H1 (cell line): ENCODE data around the gene HSDL2. TPM values are rescaled to one million over a fixed set of nuclear protein-coding genes. Genes with fewer than 3 reads are reported as not detected.

ENCODE experiments used
- CTCF ChIA-PET: fragments of 300-600 bp; sonication (Branson Sonifier 250); formaldehyde crosslinking; loops from one replicate; lab custom pipeline; 2021; ENCODE audit not compliant: partially characterized antibody; lab: Charles Lee
- POLR2A ChIA-PET: fragments of 300-600 bp; sonication (Branson Sonifier 250); formaldehyde crosslinking; loops from one replicate; lab custom pipeline; 2021; ENCODE audit warnings: inconsistent platforms; ENCODE audit not compliant: partially characterized antibody; lab: Charles Lee
- DNase-seq, 2 experiments: peaks; one replicate each; pipeline versions ENCODE4 v3.0.0 to v3.0.0-alpha.2; 2010 to 2022; ENCODE audit warnings: low spot score in 2 of 2, low read depth in 1 of 2, mixed read lengths in 1 of 2
- FAIRE-seq: peaks from 2 replicates; lab custom pipeline; 2011; peaks lifted over from hg19 to GRCh38; lab: Jason Lieb, UNC
- H2AFZ ChIP-seq: 2 replicates; pipeline ENCODE4 v1.8.1; 2012; ENCODE audit warnings: low read length, inconsistent platforms
- H2AK5ac ChIP-seq: 2 replicates; pipeline ENCODE4 v1.6.1; 2013; ENCODE audit warnings: low read depth, low read length
- H2BK120ac ChIP-seq: replicated peaks from 2 replicates; pipeline ENCODE3; 2013; ENCODE audit warnings: low read depth, low read length, inconsistent platforms
- H2BK12ac ChIP-seq: 2 replicates; pipeline ENCODE4 v1.6.1; 2013; ENCODE audit warnings: low read depth, low read length
- H2BK15ac ChIP-seq: 2 replicates; pipeline ENCODE4 v1.6.1; 2013; ENCODE audit warnings: low read length
- H2BK20ac ChIP-seq: 2 replicates; pipeline ENCODE4 v1.6.1; 2013; ENCODE audit warnings: low read length
- H2BK5ac ChIP-seq: 2 replicates; pipeline ENCODE4 v1.6.1; 2013; ENCODE audit warnings: low read depth, low read length
- H3K14ac ChIP-seq: 2 replicates; pipeline ENCODE4 v1.6.1; 2013; ENCODE audit warnings: inconsistent platforms; ENCODE audit not compliant: insufficient read length
- H3K18ac ChIP-seq: 2 replicates; pipeline ENCODE4 v1.6.1; 2013; ENCODE audit warnings: low read length; ENCODE audit errors: extremely low read depth
- H3K23ac ChIP-seq: 2 replicates; pipeline ENCODE4 v1.6.1; 2013; ENCODE audit warnings: inconsistent platforms; ENCODE audit not compliant: insufficient read length
- H3K23me2 ChIP-seq: 2 replicates; pipeline ENCODE4 v1.6.1; 2013; ENCODE audit warnings: low read depth, low read length
- H3K27ac ChIP-seq: 2 replicates; pipeline ENCODE4 v1.6.1; 2011; ENCODE audit warnings: low read depth, low read length, inconsistent platforms
- H3K27me3 ChIP-seq, 4 experiments: replicated peaks in 1 of 4; 1 replicate in 1 of 4; 2 replicates in 3 of 4; pipeline versions ENCODE4 v1.6.1 to v1.8.1; 2011 to 2013; ENCODE audit warnings: low read length in 3 of 4, mild to moderate bottlenecking in 3 of 4, inconsistent platforms in 2 of 4, mixed read lengths in 2 of 4, moderate library complexity in 1 of 4; ENCODE audit not compliant: control insufficient read depth in 3 of 4, insufficient read depth in 3 of 4; ENCODE audit errors: extremely low read depth in 1 of 4
- H3K36me3 ChIP-seq, 4 experiments: 2 replicates each; pipeline versions ENCODE4 v1.6.1 to v1.8.1; 2011 to 2013; ENCODE audit warnings: mild to moderate bottlenecking in 4 of 4, low read length in 3 of 4, moderate library complexity in 2 of 4, control low read depth in 1 of 4, inconsistent platforms in 1 of 4; ENCODE audit not compliant: insufficient read depth in 4 of 4, control insufficient read depth in 2 of 4
- H3K4ac ChIP-seq: replicated peaks from 2 replicates; pipeline ENCODE3; 2013; ENCODE audit warnings: low read length, low read depth, mixed read lengths, inconsistent platforms; ENCODE audit not compliant: insufficient read length
- H3K4me1 ChIP-seq, 4 experiments: replicated peaks in 1 of 4; 1 replicate in 1 of 4; 2 replicates in 3 of 4; pipeline versions ENCODE4 v1.6.1 to v1.8.1; 2011 to 2013; ENCODE audit warnings: low read length in 3 of 4, inconsistent platforms in 2 of 4, mixed read lengths in 1 of 4; ENCODE audit not compliant: insufficient read depth in 4 of 4, control insufficient read depth in 3 of 4
- H3K4me2 ChIP-seq, 2 experiments: 2 replicates each; pipeline versions ENCODE4 v1.6.1 to v1.8.1; 2011 to 2013; ENCODE audit warnings: low read depth in 2 of 2, low read length in 2 of 2, control low read depth in 1 of 2, inconsistent platforms in 1 of 2, mild to moderate bottlenecking in 1 of 2; ENCODE audit not compliant: insufficient read depth in 1 of 2
- H3K4me3 ChIP-seq, 4 experiments: fragments of 200-600, 300-600 bp in 1 of 4; sonication (generic), shearing (Covaris generic), sonication (Bioruptor Twin) in 1 of 4; 2 replicates each; pipeline versions ENCODE4 v1.5.1 to v1.8.1; 2011 to 2016; ENCODE audit warnings: low read length in 4 of 4, low read depth in 3 of 4, control low read depth in 2 of 4, inconsistent platforms in 2 of 4, mild to moderate bottlenecking in 2 of 4, mixed read lengths in 1 of 4, moderate library complexity in 1 of 4; ENCODE audit not compliant: insufficient read depth in 2 of 4; ENCODE audit errors: extremely low read depth in 1 of 4
- H3K56ac ChIP-seq: replicated peaks from 2 replicates; pipeline ENCODE3; 2013; ENCODE audit warnings: low read depth, mild to moderate bottlenecking, mixed read lengths, low read length, inconsistent platforms; ENCODE audit not compliant: insufficient read length
- H3K79me1 ChIP-seq: 2 replicates; pipeline ENCODE4 v1.6.1; 2013; ENCODE audit warnings: low read depth, low read length, control low read depth
- H3K79me2 ChIP-seq, 2 experiments: 2 replicates each; pipeline versions ENCODE4 v1.6.1 to v1.8.1; 2012 to 2013; ENCODE audit warnings: low read length in 2 of 2, mild to moderate bottlenecking in 2 of 2, inconsistent platforms in 1 of 2; ENCODE audit not compliant: insufficient read depth in 2 of 2, control insufficient read depth in 1 of 2
- H3K9ac ChIP-seq, 4 experiments: replicated peaks in 1 of 4; 1 replicate in 1 of 4; 2 replicates in 3 of 4; pipeline versions ENCODE4 v1.6.1 to v1.8.1; 2011 to 2013; ENCODE audit warnings: low read depth in 3 of 4, low read length in 3 of 4, control low read depth in 2 of 4, mild to moderate bottlenecking in 2 of 4, moderate library complexity in 2 of 4, inconsistent platforms in 1 of 4; ENCODE audit errors: extremely low read depth in 1 of 4
- H3K9me3 ChIP-seq, 2 experiments: 2 replicates each; pipeline versions ENCODE4 v1.6.1 to v1.8.1; 2012 to 2013; ENCODE audit warnings: mild to moderate bottlenecking in 2 of 2, moderate library complexity in 2 of 2, control low read depth in 1 of 2, inconsistent platforms in 1 of 2, low read depth in 1 of 2, low read length in 1 of 2, mixed read lengths in 1 of 2; ENCODE audit not compliant: insufficient read depth in 2 of 2
- H4K20me1 ChIP-seq, 2 experiments: replicated peaks in 1 of 2; 2 replicates each; pipeline versions ENCODE3 to v1.8.1; 2011 to 2013; ENCODE audit warnings: inconsistent platforms in 2 of 2, low read length in 2 of 2, mild to moderate bottlenecking in 1 of 2; ENCODE audit not compliant: insufficient read depth in 2 of 2, control insufficient read depth in 1 of 2
- H4K5ac ChIP-seq: 2 replicates; pipeline ENCODE4 v1.6.1; 2013; ENCODE audit warnings: low read length, low read depth, mixed read lengths, inconsistent platforms; ENCODE audit not compliant: insufficient read length
- H4K8ac ChIP-seq: 2 replicates; pipeline ENCODE4 v1.8.0; 2013; ENCODE audit warnings: mild to moderate bottlenecking, moderate library complexity, low read length, inconsistent platforms; ENCODE audit not compliant: insufficient read depth; ENCODE audit errors: extremely low read depth
- H4K91ac ChIP-seq: replicated peaks from 2 replicates; pipeline ENCODE3; 2013; ENCODE audit warnings: low read length, mixed read lengths, inconsistent platforms; ENCODE audit not compliant: insufficient read length
- BCL11A ChIP-seq, 2 experiments: IDR thresholded peaks; one replicate each; pipeline ENCODE4 v1.6.1; 2011; ENCODE audit warnings: low read depth in 2 of 2, low read length in 2 of 2, mild to moderate bottlenecking in 2 of 2
- BRCA1 ChIP-seq: IDR thresholded peaks from 2 replicates; pipeline ENCODE4 v1.6.1; 2012; ENCODE audit warnings: low read depth, low read length, improper control_type of control experiment
- CTBP2 ChIP-seq: IDR thresholded peaks from 2 replicates; pipeline ENCODE4 v1.7.0; 2011; ENCODE audit warnings: borderline replicate concordance, mild to moderate bottlenecking, moderate library complexity, mixed read lengths, low read length; ENCODE audit not compliant: insufficient read depth, insufficient read length
- EP300 ChIP-seq, 2 experiments: IDR thresholded peaks; 1 replicate in 1 of 2; 2 replicates in 1 of 2; pipeline ENCODE4 v1.6.1; 2011 to 2012; ENCODE audit warnings: low read depth in 2 of 2, low read length in 2 of 2, mild to moderate bottlenecking in 2 of 2, borderline replicate concordance in 1 of 2, inconsistent platforms in 1 of 2, moderate library complexity in 1 of 2
- GTF2F1 ChIP-seq: IDR thresholded peaks from 2 replicates; pipeline ENCODE4 v1.6.1; 2012; ENCODE audit warnings: low read depth, low read length, improper control_type of control experiment, borderline replicate concordance
- NRF1 ChIP-seq: IDR thresholded peaks from 2 replicates; pipeline ENCODE4 v1.6.1; 2011; ENCODE audit warnings: mild to moderate bottlenecking, low read depth, low read length, improper control_type of control experiment
- POLR2A ChIP-seq, 2 experiments: IDR thresholded peaks; 1 replicate in 1 of 2; 2 replicates in 1 of 2; pipeline ENCODE4 v1.6.1; 2011; ENCODE audit warnings: low read depth in 2 of 2, low read length in 2 of 2, mild to moderate bottlenecking in 2 of 2; ENCODE audit errors: control extremely low read depth in 1 of 2
- POU5F1 ChIP-seq: IDR thresholded peaks from 2 replicates; pipeline ENCODE4 v1.6.1; 2011; ENCODE audit warnings: low read depth, mild to moderate bottlenecking, low read length, moderate library complexity
- RFX5 ChIP-seq: IDR thresholded peaks from 2 replicates; pipeline ENCODE4 v1.6.1; 2011; ENCODE audit warnings: low read depth, low read length, improper control_type of control experiment, borderline replicate concordance
- SP1 ChIP-seq: IDR thresholded peaks from 2 replicates; pipeline ENCODE4 v1.6.1; 2011; ENCODE audit warnings: low read depth, low read length
- SRF ChIP-seq: IDR thresholded peaks from 2 replicates; pipeline ENCODE4 v1.6.1; 2011; ENCODE audit warnings: mild to moderate bottlenecking, low read depth, low read length, moderate library complexity
- SUZ12 ChIP-seq: fragments of 200-600 bp; sonication (generic); IDR thresholded peaks from 2 replicates; pipeline ENCODE4 v1.6.1; 2012; ENCODE audit warnings: mild to moderate bottlenecking, inconsistent platforms, low read length, moderate library complexity, mixed read lengths
- TEAD4 ChIP-seq: IDR thresholded peaks from 2 replicates; pipeline ENCODE4 v1.6.1; 2012; ENCODE audit warnings: low read depth, low read length, inconsistent platforms, mixed read lengths
- WGBS, 2 experiments: shearing (Covaris generic) in 1 of 2; methylation state at CpG; one replicate each; pipeline versions ENCODE4 v1.1.6 to v1.1.7; 2013 to 2015; ENCODE audit warnings: low lambda C conversion rate in 2 of 2, mixed read lengths in 2 of 2, inconsistent platforms in 1 of 2, low coverage in 1 of 2, missing lambda C conversion rate in 1 of 2; ENCODE audit not compliant: insufficient replicate concordance in 2 of 2, insufficient coverage in 1 of 2, insufficient read length in 1 of 2; ENCODE audit errors: extremely low coverage in 1 of 2, missing lambda C conversion rate in 1 of 2; 5-methylcytosine and 5-hydroxymethylcytosine counted together
- polyA plus RNA-seq, 7 experiments: library from polyadenylated mRNA; depleted of rRNA in 3 of 7; stranded (reverse) in 5 of 7; unstranded in 2 of 7; fragments of >200 nt in 5 of 7; fragments of 200-250 nt in 2 of 7; gene quantifications; 1 replicate in 5 of 7; 2 replicates in 1 of 7; 4 replicates in 1 of 7; pipeline versions ENCODE4 v1.2.1 to v1.2.3, GENCODE V29; 2011 to 2013; ENCODE audit warnings: missing spikeins in 2 of 7, mixed read lengths in 2 of 7
- total RNA-seq: library from RNA; stranded (reverse); fragmentation: NEBNext Ultra II Directional; extraction: Animal tissue kit (Norgen Biotek cat#: 25700); gene quantifications from 2 replicates; pipeline ENCODE4 v1.2.1, GENCODE V29; 2021
- TF ChIP-seq, protein P1 (sequence below): IDR thresholded peaks from 2 replicates; pipeline ENCODE4 v1.6.1; 2011; ENCODE audit warnings: low read depth, mild to moderate bottlenecking, low read length; ENCODE audit not compliant: insufficient read depth

The HSDL2 gene
- total and polyA plus RNA-seq, 2 of the 8 experiments (the other 6 are each of a cell fraction or from before 2014, with no cell fraction given) = 6.6 to 15.4 TPM

DNA sequence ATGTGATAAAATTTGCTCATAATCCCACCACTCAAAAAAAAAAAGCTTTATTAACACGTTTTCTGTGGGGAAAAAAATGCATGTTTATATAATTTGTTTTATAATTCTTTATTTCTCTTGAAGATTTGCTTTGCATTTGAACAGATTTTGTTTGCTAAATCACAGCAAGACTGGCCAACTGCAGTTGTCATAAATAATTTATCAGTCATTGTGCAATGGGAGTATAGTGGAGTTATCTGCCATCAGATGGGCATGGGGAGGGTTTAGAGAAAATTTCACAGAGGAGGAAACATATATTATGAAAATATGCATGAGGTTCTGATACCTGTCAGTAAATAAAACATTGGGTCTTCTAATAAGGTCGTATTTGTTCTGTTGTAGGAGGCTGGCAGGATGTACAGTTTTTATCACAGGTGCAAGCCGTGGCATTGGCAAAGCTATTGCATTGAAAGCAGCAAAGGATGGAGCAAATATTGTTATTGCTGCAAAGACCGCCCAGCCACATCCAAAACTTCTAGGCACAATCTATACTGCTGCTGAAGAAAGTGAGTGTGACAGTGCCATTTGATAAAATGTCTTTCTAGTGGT is 23.8 kb downstream of the HSDL2 start:
- no peak overlapping the region for H3K4me3 ChIP-seq
- no peak for TF ChIP-seq SP1
- TF ChIP-seq POU5F1 = no peak
- TF ChIP-seq RFX5 = no peak
- no peak for TF ChIP-seq CTBP2
- no peak for TF ChIP-seq BRCA1
- no peak for TF ChIP-seq POLR2A (IDR thresholded peaks at IDR 0.05; ENCODE audit: control extremely low read depth in 1 of 2, low read depth in 2 of 2, low read length in 2 of 2)
- no peak for TF ChIP-seq GTF2F1
- no peak for TF ChIP-seq BCL11A (IDR thresholded peaks at IDR 0.05; ENCODE audit: low read depth in 2 of 2, low read length in 2 of 2)
- TF ChIP-seq, protein P1, sequence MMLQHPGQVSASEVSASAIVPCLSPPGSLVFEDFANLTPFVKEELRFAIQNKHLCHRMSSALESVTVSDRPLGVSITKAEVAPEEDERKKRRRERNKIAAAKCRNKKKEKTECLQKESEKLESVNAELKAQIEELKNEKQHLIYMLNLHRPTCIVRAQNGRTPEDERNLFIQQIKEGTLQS = no peak
- no peak for TF ChIP-seq TEAD4
- no peak for TF ChIP-seq SRF
- no peak for TF ChIP-seq SUZ12
- no peak for TF ChIP-seq NRF1
- TF ChIP-seq EP300 (IDR thresholded peaks at IDR 0.05; ENCODE audit: borderline replicate concordance in 1 of 2, low read depth in 2 of 2, low read length in 2 of 2) = no peak

More for the DNA sequence above, 23.8 kb downstream of the HSDL2 start:
- Histone ChIP-seq H4K8ac (no peak overlapping the region), H3K9me3 (0 out of 4 replicates have a peak, but pooled peaks cover 0 to 2% of the 10 kb centered on the region in 2 experiments), H2BK5ac (no peak overlapping the region), H4K91ac (no peak overlapping the region), H3K27me3 (no peaks in the 10 kb centered on the region), H2AFZ (no peak overlapping the region), H3K56ac (no peak overlapping the region), H3K79me2 (no peaks in the 10 kb centered on the region), H3K18ac (no peak overlapping the region), H3K23me2 (no peaks in the 10 kb centered on the region), H3K79me1 (no peaks in the 10 kb centered on the region), H4K20me1 (no peaks in the 10 kb centered on the region), H3K4ac (no peak overlapping the region), H3K27ac (no peak overlapping the region), H3K36me3 (peaks cover 0 to 4% (median 0%) of the 10 kb centered on the region in 4 experiments; a peak in 3 of 8 replicates), H3K9ac (no peak overlapping the region), H3K4me1 (no peaks in the 10 kb centered on the region; a peak in 2 of 7 replicates), H2AK5ac (no peak overlapping the region), H4K5ac (no peak overlapping the region), H3K23ac (no peak overlapping the region), H2BK20ac (no peak overlapping the region), H2BK12ac (no peak overlapping the region), H3K4me2 (no peak overlapping the region), H3K14ac (no peak overlapping the region), H2BK15ac (no peak overlapping the region), H2BK120ac (no peak overlapping the region)
- 87% methylated on average over 4 of the region's 4 CpGs; no CpG with 5 or more reads in 1 of the 2 experiments for WGBS, 2 experiments
- DNase-seq = no peak
- no peak for FAIRE-seq
- POLR2A ChIA-PET = no interaction called here
- CTCF ChIA-PET = interaction anchor here (0.6 to 1.1 kb wide), 3 partner anchors 10 to 195 kb away, joined by 3 read pairs; no protein-coding TSS in a partner anchor
